Osteoblast (primary cell): ENCODE results near the gene ALS2CL. TPM values are rescaled to one million over a fixed set of nuclear protein-coding genes. Genes with fewer than 3 reads are reported as not detected.

Experiments
- DNase-seq: peaks from one replicate; pipeline ENCODE4 v3.0.0; 2011; ENCODE audit warnings: low spot score, mixed read lengths; ENCODE audit not compliant: insufficient read length; ENCODE audit errors: missing footprints
- H2AFZ ChIP-seq: 2 replicates; pipeline ENCODE4 v1.6.0; 2011; ENCODE audit warnings: mild to moderate bottlenecking, low read length
- H3K27ac ChIP-seq: 2 replicates; pipeline ENCODE4 v1.5.1; 2011; ENCODE audit warnings: mild to moderate bottlenecking, low read depth, low read length, moderate library complexity
- H3K27me3 ChIP-seq: 2 replicates; pipeline ENCODE4 v1.6.0; 2012; ENCODE audit warnings: mild to moderate bottlenecking, control low read depth, inconsistent platforms, low read length, moderate library complexity; ENCODE audit not compliant: insufficient read depth
- H3K36me3 ChIP-seq: 2 replicates; pipeline ENCODE4 v1.5.1; 2011; ENCODE audit warnings: mild to moderate bottlenecking, low read length, control low read depth, moderate library complexity; ENCODE audit not compliant: insufficient read depth
- H3K4me1 ChIP-seq: 2 replicates; pipeline ENCODE4 v1.5.1; 2011; ENCODE audit warnings: mild to moderate bottlenecking, low read length, control low read depth, moderate library complexity; ENCODE audit not compliant: insufficient read depth
- H3K4me2 ChIP-seq: 2 replicates; pipeline ENCODE4 v1.6.0; 2011; ENCODE audit warnings: mild to moderate bottlenecking, low read length; ENCODE audit not compliant: insufficient read depth
- H3K4me3 ChIP-seq: fragments of 200-600 bp; sonication (generic); 3 replicates; pipeline ENCODE4 v1.5.1; 2012; ENCODE audit warnings: mild to moderate bottlenecking, low read length, inconsistent platforms; ENCODE audit not compliant: insufficient read depth
- H3K79me2 ChIP-seq: 2 replicates; pipeline ENCODE4 v1.6.0; 2012; ENCODE audit warnings: mild to moderate bottlenecking, low read length, control low read depth, inconsistent platforms; ENCODE audit not compliant: insufficient read depth
- H3K9me3 ChIP-seq: 2 replicates; pipeline ENCODE4 v1.5.1; 2011; ENCODE audit warnings: low read depth, low read length, control low read depth
- H4K20me1 ChIP-seq: 2 replicates; pipeline ENCODE4 v1.6.0; 2012; ENCODE audit warnings: mild to moderate bottlenecking, low read length, control low read depth; ENCODE audit not compliant: insufficient read depth
- total RNA-seq: library from RNA; depleted of rRNA; stranded (reverse); fragments of >200 nt; gene quantifications from 2 replicates; pipeline ENCODE4 v1.2.3, GENCODE V29; 2012
- TF ChIP-seq, protein P1 (sequence below): IDR thresholded peaks from 2 replicates; pipeline ENCODE4 v1.5.1; 2011; ENCODE audit warnings: mild to moderate bottlenecking, low read depth, low read length, moderate library complexity; ENCODE audit errors: extremely low read depth

The ALS2CL gene
- total RNA-seq, 1 donor = 1.1 TPM

DNA sequence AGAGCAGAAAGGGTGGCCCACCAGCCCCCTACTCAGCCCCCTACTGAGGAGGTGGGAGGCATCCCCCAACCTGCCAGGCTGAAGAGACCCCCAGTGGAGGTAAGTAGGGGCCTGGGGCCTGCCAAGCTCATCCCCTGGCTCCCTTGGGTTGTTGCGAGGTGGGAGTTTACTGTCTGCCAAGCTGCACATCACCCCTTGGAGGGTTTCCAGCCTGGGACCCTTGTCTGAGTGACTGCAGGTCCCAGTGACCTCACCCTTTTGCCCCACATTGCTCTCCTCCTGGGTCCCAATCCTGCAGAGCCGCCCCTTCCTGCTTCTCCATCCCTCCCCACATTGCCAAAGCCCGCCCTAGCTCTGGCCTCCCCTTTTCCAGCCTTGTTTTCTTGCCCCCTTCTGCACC is 1.0 kb upstream of the ALS2CL start:
- Histone ChIP-seq H3K27me3 (peaks cover 7% of the 10 kb centered on the region), H2AFZ (no peak overlapping the region), H3K4me2 (no peak overlapping the region), H4K20me1 (no peaks in the 10 kb centered on the region), H3K4me1 (peaks cover 7% of the 10 kb centered on the region), H3K36me3 (no peaks in the 10 kb centered on the region), H3K4me3 (no peak overlapping the region), H3K9me3 (no peaks in the 10 kb centered on the region), H3K27ac (no peak overlapping the region), H3K79me2 (no peaks in the 10 kb centered on the region)
- DNase-seq = no peak
- TF ChIP-seq, protein P1, sequence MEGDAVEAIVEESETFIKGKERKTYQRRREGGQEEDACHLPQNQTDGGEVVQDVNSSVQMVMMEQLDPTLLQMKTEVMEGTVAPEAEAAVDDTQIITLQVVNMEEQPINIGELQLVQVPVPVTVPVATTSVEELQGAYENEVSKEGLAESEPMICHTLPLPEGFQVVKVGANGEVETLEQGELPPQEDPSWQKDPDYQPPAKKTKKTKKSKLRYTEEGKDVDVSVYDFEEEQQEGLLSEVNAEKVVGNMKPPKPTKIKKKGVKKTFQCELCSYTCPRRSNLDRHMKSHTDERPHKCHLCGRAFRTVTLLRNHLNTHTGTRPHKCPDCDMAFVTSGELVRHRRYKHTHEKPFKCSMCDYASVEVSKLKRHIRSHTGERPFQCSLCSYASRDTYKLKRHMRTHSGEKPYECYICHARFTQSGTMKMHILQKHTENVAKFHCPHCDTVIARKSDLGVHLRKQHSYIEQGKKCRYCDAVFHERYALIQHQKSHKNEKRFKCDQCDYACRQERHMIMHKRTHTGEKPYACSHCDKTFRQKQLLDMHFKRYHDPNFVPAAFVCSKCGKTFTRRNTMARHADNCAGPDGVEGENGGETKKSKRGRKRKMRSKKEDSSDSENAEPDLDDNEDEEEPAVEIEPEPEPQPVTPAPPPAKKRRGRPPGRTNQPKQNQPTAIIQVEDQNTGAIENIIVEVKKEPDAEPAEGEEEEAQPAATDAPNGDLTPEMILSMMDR = no peak

DNA sequence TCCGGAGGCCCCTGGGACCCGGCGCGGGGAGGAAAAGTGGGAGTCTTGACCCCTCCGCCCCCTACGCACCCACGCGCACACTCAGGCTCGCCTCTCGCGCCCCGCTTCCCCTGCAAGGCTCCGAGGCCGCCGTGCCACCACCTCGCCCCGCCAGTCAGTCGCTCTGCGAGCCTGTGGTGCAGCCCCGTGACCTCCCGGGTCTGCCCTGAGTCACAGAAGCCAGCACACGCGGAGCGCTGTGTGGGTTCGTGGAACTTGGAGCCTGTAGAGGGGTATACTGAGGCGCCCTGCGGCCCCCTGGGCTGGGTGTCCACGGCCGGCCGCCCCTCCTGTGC is 380 bp upstream of the ALS2CL start:
- Histone ChIP-seq H3K27me3 (peaks cover 7% of the 10 kb centered on the region), H3K4me1 (peaks cover 7% of the 10 kb centered on the region), H2AFZ (peak overlapping the region; percentile 59), H3K4me3 (peak overlapping the region; percentile 74), H3K9me3 (no peaks in the 10 kb centered on the region), H3K36me3 (no peaks in the 10 kb centered on the region), H3K4me2 (peak overlapping the region; percentile 67), H4K20me1 (no peaks in the 10 kb centered on the region), H3K79me2 (no peaks in the 10 kb centered on the region), H3K27ac (no peak overlapping the region)
- TF ChIP-seq, protein P1 = no peak
- DNase-seq = peak; percentile 95

DNA sequence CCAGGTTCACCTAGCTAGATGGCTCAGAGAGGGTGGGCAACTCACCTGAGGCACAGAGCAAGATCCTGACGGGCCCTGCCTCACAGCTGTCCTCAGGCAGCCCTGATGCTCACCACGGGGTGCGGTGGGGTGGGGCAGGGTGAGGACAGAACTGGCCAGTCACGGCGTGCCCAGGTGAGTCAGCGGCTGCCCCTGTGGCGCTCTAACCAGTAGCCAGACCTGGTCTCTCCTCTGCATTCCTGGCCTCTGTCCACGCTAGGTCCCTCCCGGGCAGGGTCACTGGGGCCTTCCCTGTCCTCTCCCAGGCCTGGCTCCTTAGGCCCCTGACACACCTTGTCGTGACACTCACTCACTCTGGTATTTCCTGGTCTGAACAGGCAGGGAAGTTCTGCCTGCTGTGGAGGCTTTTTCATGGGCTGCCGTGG is 901 bp downstream of the ALS2CL start:
- Histone ChIP-seq H3K79me2 (no peaks in the 10 kb centered on the region), H3K4me3 (peak overlapping the region; percentile 74), H3K4me2 (peak overlapping the region; percentile 88)

DNA sequence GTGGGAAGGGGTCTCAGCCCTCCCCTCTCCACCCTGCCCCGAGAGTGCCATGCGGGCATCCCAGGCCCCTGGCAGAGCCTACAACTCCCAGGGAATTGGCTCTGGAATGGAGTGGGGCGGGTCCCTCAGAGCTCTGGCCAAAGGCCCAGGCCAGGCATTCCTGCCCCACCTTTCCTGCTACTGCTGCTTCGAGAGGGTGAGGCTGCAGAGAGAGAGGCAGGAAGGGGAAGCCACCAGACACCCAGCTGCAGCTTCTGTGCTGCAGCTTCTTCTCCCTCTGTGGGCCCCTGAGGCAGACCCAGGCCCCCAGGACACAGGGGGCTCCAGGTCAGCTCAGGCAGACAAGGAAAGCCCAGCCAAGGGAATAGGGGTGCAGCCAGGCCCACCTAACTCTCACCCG is 2.7 kb downstream of the ALS2CL start:
- Histone ChIP-seq H3K9me3 (no peaks in the 10 kb centered on the region), H2AFZ (no peak overlapping the region), H3K79me2 (no peaks in the 10 kb centered on the region), H4K20me1 (no peaks in the 10 kb centered on the region), H3K4me1 (peaks cover 7% of the 10 kb centered on the region), H3K27ac (no peak overlapping the region), H3K27me3 (peaks cover 7% of the 10 kb centered on the region), H3K4me3 (no peak overlapping the region), H3K36me3 (no peaks in the 10 kb centered on the region), H3K4me2 (no peak overlapping the region)
- no peak for DNase-seq
- TF ChIP-seq, protein P1 = no peak

More for the DNA sequence above, 901 bp downstream of the ALS2CL start:
- peaks cover 7% of the 10 kb centered on the region for H3K27me3 ChIP-seq
- H2AFZ ChIP-seq = no peak overlapping the region
- no peaks in the 10 kb centered on the region for H3K36me3 ChIP-seq
- H3K4me1 ChIP-seq = peaks cover 7% of the 10 kb centered on the region
- DNase-seq = no peak
- no peak overlapping the region for H3K27ac ChIP-seq
- no peaks in the 10 kb centered on the region for H4K20me1 ChIP-seq
- no peaks in the 10 kb centered on the region for H3K9me3 ChIP-seq
- TF ChIP-seq, protein P1 = no peak
